ENCODE measurements around the gene CFAP100.
A peak's percentile ranks its signal among the peaks of the same experiment; 100 is the strongest.

CFAP100 gene

GRCh38 chr3:126394179-126394976, at the start of gene CFAP100:
CFAP100 (plus strand) TSS chr3:126394909; CDS start chr3:126396001, 1,092 bp downstream.
- FAIRE-seq (no peak), DNase-seq (ENCODE audit: insufficient read length, low spot score) (no peak)

GRCh38 chr3:126345231-126345630, 49.5 kb upstream of the CFAP100 start:
- DNase-seq (ENCODE audit: insufficient read length, low spot score), result no peak
- peak; percentile 67 for FAIRE-seq

- DNase-seq (ENCODE audit: insufficient read length, low spot score) (no peak), FAIRE-seq (no peak)
Measured at GRCh38 chr3:126345641-126346460, 48.9 kb upstream of the CFAP100 start.

- DNase-seq (ENCODE audit: insufficient read length, low spot score) (no peak), FAIRE-seq (no peak)
Measured at GRCh38 chr3:126346466-126346865, 48.2 kb upstream of the CFAP100 start.

GRCh38 chr3:126347543-126348161, 47.1 kb upstream of the CFAP100 start:
- DNase-seq (ENCODE audit: insufficient read length, low spot score) (no peak), FAIRE-seq (no peak)

- FAIRE-seq (peak; percentile 20), DNase-seq (ENCODE audit: insufficient read length, low spot score) (no peak)
Measured at GRCh38 chr3:126348308-126348920, 46.3 kb upstream of the CFAP100 start.

- FAIRE-seq, result no peak
- DNase-seq (ENCODE audit: insufficient read length, low spot score), result no peak
Measured at GRCh38 chr3:126349071-126349470, 45.6 kb upstream of the CFAP100 start.

GRCh38 chr3:126349611-126350501, 44.9 kb upstream of the CFAP100 start:
- FAIRE-seq (no peak), DNase-seq (ENCODE audit: insufficient read length, low spot score) (no peak)

GRCh38 chr3:126350502-126351085, 44.1 kb upstream of the CFAP100 start:
- peak; percentile 52 for FAIRE-seq
- no peak for DNase-seq (ENCODE audit: insufficient read length, low spot score)

- DNase-seq (ENCODE audit: insufficient read length, low spot score) (no peak), FAIRE-seq (no peak)
Measured at GRCh38 chr3:126351086-126351770, 43.5 kb upstream of the CFAP100 start.

- no peak for DNase-seq (ENCODE audit: insufficient read length, low spot score)
- FAIRE-seq, result no peak
Measured at GRCh38 chr3:126351771-126352475, 42.8 kb upstream of the CFAP100 start.

GRCh38 chr3:126352476-126353454, 41.9 kb upstream of the CFAP100 start:
- FAIRE-seq (no peak), DNase-seq (ENCODE audit: insufficient read length, low spot score) (no peak)

- DNase-seq (ENCODE audit: insufficient read length, low spot score) (no peak), FAIRE-seq (no peak)
Measured at GRCh38 chr3:126353694-126354321, 40.9 kb upstream of the CFAP100 start.

- DNase-seq (ENCODE audit: insufficient read length, low spot score), result no peak
- FAIRE-seq, result no peak
Measured at GRCh38 chr3:126354776-126355175, 39.9 kb upstream of the CFAP100 start.

GRCh38 chr3:126355251-126355650, 39.5 kb upstream of the CFAP100 start:
- FAIRE-seq (no peak), DNase-seq (ENCODE audit: insufficient read length, low spot score) (no peak)

- FAIRE-seq (peak; percentile 54), DNase-seq (ENCODE audit: insufficient read length, low spot score) (peak; percentile 61)
Measured at GRCh38 chr3:126355777-126356372, 38.8 kb upstream of the CFAP100 start.
